GM12878 (cell line): ENCODE data around the gene SLC43A1. TPM values are rescaled to one million over a fixed set of nuclear protein-coding genes. Genes with fewer than 3 reads are reported as not detected.

ENCODE experiments used
- ATAC-seq: fragments of 200-7000 bp; cut with Tn5 transposase; 3 replicates; pipeline ENCODE4 v1.9.1; 2020; ENCODE audit warnings: mild to moderate bottlenecking, moderate library complexity
- BruUV-seq: library from RNA; stranded (reverse); fragments of 400-500 nt; replicated peaks from 2 replicates; lab custom pipeline; 2021; lab: Mats Ljungman, UMichigan
- CTCF ChIA-PET: fragments of 300-600 bp; sonication (Branson Sonifier 250); formaldehyde crosslinking; extraction: SDS; loops from one replicate; lab custom pipeline; 2021; ENCODE audit warnings: inconsistent platforms; lab: Yijun Ruan, JAX
- POLR2A ChIA-PET: fragments of 350-600 bp; formaldehyde crosslinking; extraction: SDS; loops from one replicate; lab custom pipeline; 2021; ENCODE audit warnings: inconsistent platforms; lab: Charles Lee
- RAD21 ChIA-PET: fragments of 300-600 bp; sonication (Branson Sonifier 250); formaldehyde crosslinking; loops from one replicate; lab custom pipeline; 2023; ENCODE audit warnings: antibody characterized with exemption; ENCODE audit not compliant: unreplicated experiment; lab: Charles Lee
- SMC1A ChIA-PET: fragments of 300-600 bp; sonication (Branson Sonifier 250); formaldehyde crosslinking; loops from one replicate; lab custom pipeline; 2023; ENCODE audit not compliant: unreplicated experiment, uncharacterized antibody; lab: Charles Lee
- DNase-seq: peaks from one replicate; pipeline ENCODE4 v3.0.0-alpha.2; 2011; ENCODE audit warnings: low read depth, low spot score
- FAIRE-seq: peaks from 3 replicates; lab custom pipeline; 2011; peaks lifted over from hg19 to GRCh38; lab: Jason Lieb, UNC
- H2AFZ ChIP-seq: 2 replicates; pipeline ENCODE4 v1.6.0; 2011; ENCODE audit warnings: low read depth, low read length, control low read depth; ENCODE audit not compliant: control insufficient read depth
- H3K27ac ChIP-seq: 2 replicates; pipeline ENCODE4 v1.5.1; 2011; ENCODE audit warnings: control low read depth; ENCODE audit not compliant: control insufficient read depth, insufficient read depth
- H3K27me3 ChIP-seq, 2 experiments: replicated peaks in 1 of 2; 2 replicates each; pipeline versions ENCODE4 v1.6.0 to v1.6.1; 2011; ENCODE audit warnings: low read length in 1 of 2; ENCODE audit not compliant: control insufficient read depth in 2 of 2, insufficient read depth in 2 of 2
- H3K36me3 ChIP-seq, 2 experiments: 2 replicates each; pipeline ENCODE4 v1.5.1; 2011; ENCODE audit warnings: low read length in 1 of 2; ENCODE audit not compliant: control insufficient read depth in 2 of 2, insufficient read depth in 2 of 2
- H3K4me1 ChIP-seq: 2 replicates; pipeline ENCODE4 v1.6.1; 2011; ENCODE audit warnings: mild to moderate bottlenecking, low read length, moderate library complexity, mixed read lengths; ENCODE audit not compliant: control insufficient read depth, insufficient read depth
- H3K4me2 ChIP-seq: 2 replicates; pipeline ENCODE4 v1.6.0; 2011; ENCODE audit warnings: control low read depth; ENCODE audit not compliant: control insufficient read depth, insufficient read depth
- H3K4me3 ChIP-seq: fragments of 200-600 bp; sonication (generic); 2 replicates; pipeline ENCODE4 v1.5.1; 2016
- H3K79me2 ChIP-seq: 2 replicates; pipeline ENCODE4 v1.6.0; 2011; ENCODE audit warnings: low read length; ENCODE audit not compliant: control insufficient read depth, insufficient read depth
- H3K9ac ChIP-seq: 2 replicates; pipeline ENCODE4 v1.8.0; 2011; ENCODE audit warnings: low read length, control low read depth, mixed read lengths; ENCODE audit not compliant: control insufficient read depth, insufficient read depth
- H3K9me3 ChIP-seq: replicated peaks from 3 replicates; pipeline ENCODE4 v1.5.1; 2011; ENCODE audit warnings: mild to moderate bottlenecking, low read length; ENCODE audit not compliant: control insufficient read depth, insufficient read depth
- H4K20me1 ChIP-seq: 2 replicates; pipeline ENCODE4 v1.6.0; 2011; ENCODE audit not compliant: control insufficient read depth, insufficient read depth
- ATF7 ChIP-seq: fragments of 450-650 bp; IDR thresholded peaks from 2 replicates; pipeline ENCODE4 v1.6.1; 2016; ENCODE audit warnings: low read depth, mild to moderate bottlenecking
- DPF2 ChIP-seq: fragments of 450-650 bp; IDR thresholded peaks from 2 replicates; pipeline ENCODE4 v1.6.1; 2017; ENCODE audit warnings: mild to moderate bottlenecking
- GATAD2B ChIP-seq: fragments of 450-650 bp; conservative IDR thresholded peaks from 2 replicates; pipeline ENCODE4 v1.6.1; 2017; ENCODE audit warnings: low read depth, mild to moderate bottlenecking, moderate library complexity
- HDAC6 ChIP-seq: fragments of 200-600 bp; sonication (generic); IDR thresholded peaks from one replicate; pipeline ENCODE4 v1.8.0; 2017; ENCODE audit warnings: antibody characterized with exemption; ENCODE audit not compliant: unreplicated experiment
- HDGF ChIP-seq: fragments of 450-650 bp; IDR thresholded peaks from 2 replicates; pipeline ENCODE4 v1.6.1; 2016; ENCODE audit warnings: antibody characterized with exemption
- IKZF1 ChIP-seq: fragments of 450-650 bp; conservative IDR thresholded peaks from 2 replicates; pipeline ENCODE4 v1.6.1; 2017; ENCODE audit warnings: antibody characterized with exemption, mild to moderate bottlenecking
- IKZF2 ChIP-seq, 2 experiments: fragments of 450-650 bp; IDR thresholded peaks; 2 replicates each; pipeline ENCODE4 v1.6.1; 2017; ENCODE audit warnings: mild to moderate bottlenecking in 2 of 2, moderate library complexity in 2 of 2
- LARP7 ChIP-seq: fragments of 450-650 bp; IDR thresholded peaks from 2 replicates; pipeline ENCODE4 v1.6.1; 2017; ENCODE audit warnings: mild to moderate bottlenecking
- NR2F1 ChIP-seq: fragments of 450-650 bp; conservative IDR thresholded peaks from 2 replicates; pipeline ENCODE4 v1.6.1; 2017; ENCODE audit warnings: mild to moderate bottlenecking
- RUNX3 ChIP-seq: IDR thresholded peaks from 2 replicates; pipeline ENCODE4 v1.6.1; 2012; ENCODE audit warnings: low read length, inconsistent platforms
- SKIL ChIP-seq: fragments of 450-650 bp; IDR thresholded peaks from 2 replicates; pipeline ENCODE4 v1.6.1; 2017; ENCODE audit warnings: mild to moderate bottlenecking, low read depth, inconsistent platforms; ENCODE audit not compliant: poor library complexity, severe bottlenecking
- SPI1 ChIP-seq: IDR thresholded peaks from 2 replicates; pipeline ENCODE4 v1.6.1; 2011; ENCODE audit warnings: low read depth, mild to moderate bottlenecking, low read length, moderate library complexity, borderline replicate concordance; ENCODE audit not compliant: insufficient read depth
- SREBF1 ChIP-seq: IDR thresholded peaks from 2 replicates; pipeline ENCODE4 v1.6.1; 2012; ENCODE audit warnings: mild to moderate bottlenecking, low read length
- SRF ChIP-seq, 2 experiments: IDR thresholded peaks; 2 replicates each; pipeline ENCODE4 v1.6.1; 2011; ENCODE audit warnings: low read depth in 2 of 2, low read length in 2 of 2, mild to moderate bottlenecking in 1 of 2, moderate library complexity in 1 of 2
- WRNIP1 ChIP-seq: IDR thresholded peaks from 2 replicates; pipeline ENCODE4 v1.6.1; 2011; ENCODE audit warnings: low read depth, low read length, improper control_type of control experiment, borderline replicate concordance
- ZNF384 ChIP-seq: IDR thresholded peaks from 2 replicates; pipeline ENCODE4 v1.6.1; 2012; ENCODE audit warnings: low read depth, mild to moderate bottlenecking, low read length, improper control_type of control experiment, borderline replicate concordance
- ZNF687 ChIP-seq: fragments of 450-650 bp; IDR thresholded peaks from 2 replicates; pipeline ENCODE4 v1.6.1; 2017; ENCODE audit warnings: mild to moderate bottlenecking, moderate library complexity
- WGBS: methylation state at CpG from one replicate; pipeline ENCODE4 v1.1.6; 2016; ENCODE audit warnings: low lambda C conversion rate; ENCODE audit not compliant: insufficient replicate concordance, insufficient coverage; ENCODE audit errors: missing lambda C conversion rate; 5-methylcytosine and 5-hydroxymethylcytosine counted together
- in situ Hi-C: fragments of 300-500 bp; cut with MboI; formaldehyde crosslinking; loops from 9 replicates; pipeline ENCODE4 v1.14.3; 2018; ENCODE audit warnings: mixed read lengths
- intact Hi-C: fragments of 100-400 bp; cut with micrococcal nuclease; formaldehyde crosslinking; loops from one replicate; pipeline ENCODE4 v1.14.2; 2022; ENCODE audit not compliant: unreplicated experiment
- polyA plus RNA-seq, 11 experiments: library from polyadenylated mRNA; depleted of rRNA in 4 of 11; unstranded in 6 of 11; stranded (reverse) in 5 of 11; fragments of >200 nt; fragmentation: Nextera tagmentation in 4 of 11; fragmentation: Illumina TruSeq in 1 of 11; extraction: Ambion mirVana in 4 of 11; extraction: Trizol in 1 of 11; gene quantifications; 1 replicate in 1 of 11; 2 replicates in 10 of 11; pipeline versions ENCODE4 v1.2.1 to v1.2.3, GENCODE V29; 2011 to 2016; ENCODE audit warnings: inconsistent platforms in 2 of 11, missing spikeins in 2 of 11, low read depth in 1 of 11
- total RNA-seq, 4 experiments: library from RNA; depleted of rRNA in 3 of 4; stranded (reverse); fragments of >200 nt in 3 of 4; fragmentation: Illumina TruSeq in 1 of 4; extraction: Trizol in 1 of 4; gene quantifications; 2 replicates each; pipeline versions ENCODE4 v1.2.1 to v1.2.3, GENCODE V29; 2013 to 2021

SLC43A1 gene
- total and polyA plus RNA-seq, 10 of the 15 experiments (the other 5 are each of a cell fraction or from before 2014, with no cell fraction given), result 1.0 to 17.8 (median 12.6) TPM

DNA sequence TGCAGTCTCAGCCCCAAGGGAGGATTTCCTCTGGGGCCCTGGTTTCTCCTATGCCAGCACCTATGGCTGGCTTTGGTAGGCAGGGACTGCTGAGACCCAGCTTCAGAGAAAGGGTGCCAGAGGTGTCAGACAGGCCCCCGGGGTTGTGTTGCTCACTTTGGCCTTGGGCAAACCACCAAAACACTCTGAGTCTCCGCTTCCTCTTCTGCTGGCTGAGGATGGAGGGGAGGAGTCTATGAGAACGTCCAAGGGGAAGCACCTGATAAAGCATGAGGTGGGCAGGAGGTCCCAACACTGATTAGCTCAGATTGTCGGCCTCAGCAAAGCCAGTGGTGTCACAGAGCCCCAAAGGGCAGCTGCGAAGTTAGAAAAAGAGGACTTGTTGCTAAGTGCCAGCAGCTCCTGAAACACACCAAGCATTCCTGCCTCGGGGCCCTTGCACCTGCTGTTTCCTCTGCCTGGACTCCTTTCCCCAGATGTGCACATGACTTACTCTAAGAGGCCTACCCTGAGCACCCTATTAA, 32.4 kb upstream of the SLC43A1 start:
- Histone ChIP-seq H3K4me1 (peaks cover 15% of the 10 kb centered on the region), H3K36me3 (peaks cover 19 to 20% of the 10 kb centered on the region in 2 experiments), H3K79me2 (no peaks in the 10 kb centered on the region), H3K27ac (peak overlapping the region; percentile 48; the same call in 1 of the 2 replicates), H4K20me1 (no peaks in the 10 kb centered on the region), H2AFZ (peak overlapping the region; percentile 50; the same call in 1 of the 2 replicates), H3K4me3 (no peak overlapping the region), H3K9me3 (no peaks in the 10 kb centered on the region), H3K4me2 (peak overlapping the region; percentile 3; the same call in 1 of the 2 replicates), H3K27me3 (no peaks in the 10 kb centered on the region), H3K9ac (peak overlapping the region; percentile 16; the same call in 1 of the 2 replicates)
- WGBS, result 23% methylated on average over 6 of the region's 6 CpGs
- ATAC-seq (peak; percentile 96), FAIRE-seq (peak; percentile 86), DNase-seq (no peak)
- SMC1A ChIA-PET, result interaction anchor here (0.9 to 2.3 kb wide), 8 partner anchors 16 to 202 kb away, joined by 3 to 9 read pairs (median 4); partner anchors contain the start of gene UBE2L6
- CTCF ChIA-PET, result interaction anchor here (0.5 to 3.1 kb wide), 13 partner anchors 9 to 97 kb away, joined by 3 to 19 read pairs (median 5); partner anchors contain the start of genes SMTNL1 and UBE2L6
- intact Hi-C loops (loop anchor here (1.0 kb wide), 1 partner anchor 18 kb away; no protein-coding TSS in a partner anchor), in situ Hi-C loops (no loop called here)
- POLR2A ChIA-PET, result interaction anchor here (0.5 to 1.2 kb wide), 4 partner anchors 17 to 211 kb away, joined by 3 to 6 read pairs (median 3); partner anchors contain the start of gene TIMM10
- BruUV-seq, result no TSS peak
- RAD21 ChIA-PET, result interaction anchor here (0.7 to 2.2 kb wide), 6 partner anchors 17 to 253 kb away, joined by 3 to 9 read pairs (median 4); partner anchors contain the start of gene UBE2L6
- TF ChIP-seq SPI1 (peak; percentile 84), IKZF2 (IDR thresholded peaks at IDR 0.05) (peak in 1 of 2 experiments; percentile 33; a peak in 1 of 4 replicates), SREBF1 (no peak), SKIL (peak; percentile 93), ATF7 (peak; percentile 17; the same call in 1 of the 2 replicates), DPF2 (0 out of 2 replicates have a peak, but pooled peaks have one; percentile 44), LARP7 (peak; percentile 23; the same call in 1 of the 2 replicates), NR2F1 (peak; percentile 39; the same call in 1 of the 2 replicates), GATAD2B (no peak), ZNF384 (no peak), HDAC6 (no peak), IKZF1 (peak; percentile 58), HDGF (no peak), RUNX3 (peak; percentile 46; the same call in 1 of the 2 replicates), WRNIP1 (no peak), ZNF687 (peak; percentile 31; the same call in 1 of the 2 replicates), SRF (IDR thresholded peaks at IDR 0.05; ENCODE audit: low read depth in 2 of 2, low read length in 2 of 2) (no peak)
